GM12875 (cell line): ENCODE data around the gene SYNE2.
"Not testable (repeated sequence)": the region's sequence is repeated elsewhere in the genome, so short reads cannot be mapped to it uniquely, and the experiment has no call there.

Experiments
- H3K4me3 ChIP-seq: one replicate; pipeline ENCODE4 v1.5.1; 2011; ENCODE audit warnings: low read depth, low read length, control low read depth
- TF ChIP-seq, protein P1 (sequence below): IDR thresholded peaks from 2 replicates; pipeline ENCODE4 v1.5.1; 2011; ENCODE audit warnings: low read depth, mild to moderate bottlenecking, control low read depth, inconsistent platforms, low read length, moderate library complexity, borderline replicate concordance; ENCODE audit not compliant: insufficient read depth

The SYNE2 gene

DNA sequence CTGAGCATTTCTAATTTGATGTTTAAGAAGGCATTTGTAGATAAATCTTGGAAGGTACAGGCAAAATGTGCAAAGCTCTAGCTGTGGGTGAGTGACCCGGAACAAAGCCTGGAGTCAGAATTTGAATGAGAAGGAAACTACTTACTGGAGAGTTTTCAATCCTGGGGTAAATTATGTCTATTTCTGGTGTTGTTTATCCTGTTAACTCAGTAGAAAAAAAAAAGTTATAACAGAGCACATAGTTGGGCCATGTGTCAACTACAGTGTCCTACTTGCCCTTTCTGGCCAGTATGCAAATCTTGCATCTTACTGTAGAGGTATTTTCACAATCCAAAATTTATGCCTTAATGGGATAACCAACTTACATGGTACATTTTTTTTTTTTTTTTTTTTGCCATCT is 182.3 kb downstream of the SYNE2 start:
- TF ChIP-seq, protein P1, sequence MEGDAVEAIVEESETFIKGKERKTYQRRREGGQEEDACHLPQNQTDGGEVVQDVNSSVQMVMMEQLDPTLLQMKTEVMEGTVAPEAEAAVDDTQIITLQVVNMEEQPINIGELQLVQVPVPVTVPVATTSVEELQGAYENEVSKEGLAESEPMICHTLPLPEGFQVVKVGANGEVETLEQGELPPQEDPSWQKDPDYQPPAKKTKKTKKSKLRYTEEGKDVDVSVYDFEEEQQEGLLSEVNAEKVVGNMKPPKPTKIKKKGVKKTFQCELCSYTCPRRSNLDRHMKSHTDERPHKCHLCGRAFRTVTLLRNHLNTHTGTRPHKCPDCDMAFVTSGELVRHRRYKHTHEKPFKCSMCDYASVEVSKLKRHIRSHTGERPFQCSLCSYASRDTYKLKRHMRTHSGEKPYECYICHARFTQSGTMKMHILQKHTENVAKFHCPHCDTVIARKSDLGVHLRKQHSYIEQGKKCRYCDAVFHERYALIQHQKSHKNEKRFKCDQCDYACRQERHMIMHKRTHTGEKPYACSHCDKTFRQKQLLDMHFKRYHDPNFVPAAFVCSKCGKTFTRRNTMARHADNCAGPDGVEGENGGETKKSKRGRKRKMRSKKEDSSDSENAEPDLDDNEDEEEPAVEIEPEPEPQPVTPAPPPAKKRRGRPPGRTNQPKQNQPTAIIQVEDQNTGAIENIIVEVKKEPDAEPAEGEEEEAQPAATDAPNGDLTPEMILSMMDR, result no peak
- no peak overlapping the region for H3K4me3 ChIP-seq

DNA sequence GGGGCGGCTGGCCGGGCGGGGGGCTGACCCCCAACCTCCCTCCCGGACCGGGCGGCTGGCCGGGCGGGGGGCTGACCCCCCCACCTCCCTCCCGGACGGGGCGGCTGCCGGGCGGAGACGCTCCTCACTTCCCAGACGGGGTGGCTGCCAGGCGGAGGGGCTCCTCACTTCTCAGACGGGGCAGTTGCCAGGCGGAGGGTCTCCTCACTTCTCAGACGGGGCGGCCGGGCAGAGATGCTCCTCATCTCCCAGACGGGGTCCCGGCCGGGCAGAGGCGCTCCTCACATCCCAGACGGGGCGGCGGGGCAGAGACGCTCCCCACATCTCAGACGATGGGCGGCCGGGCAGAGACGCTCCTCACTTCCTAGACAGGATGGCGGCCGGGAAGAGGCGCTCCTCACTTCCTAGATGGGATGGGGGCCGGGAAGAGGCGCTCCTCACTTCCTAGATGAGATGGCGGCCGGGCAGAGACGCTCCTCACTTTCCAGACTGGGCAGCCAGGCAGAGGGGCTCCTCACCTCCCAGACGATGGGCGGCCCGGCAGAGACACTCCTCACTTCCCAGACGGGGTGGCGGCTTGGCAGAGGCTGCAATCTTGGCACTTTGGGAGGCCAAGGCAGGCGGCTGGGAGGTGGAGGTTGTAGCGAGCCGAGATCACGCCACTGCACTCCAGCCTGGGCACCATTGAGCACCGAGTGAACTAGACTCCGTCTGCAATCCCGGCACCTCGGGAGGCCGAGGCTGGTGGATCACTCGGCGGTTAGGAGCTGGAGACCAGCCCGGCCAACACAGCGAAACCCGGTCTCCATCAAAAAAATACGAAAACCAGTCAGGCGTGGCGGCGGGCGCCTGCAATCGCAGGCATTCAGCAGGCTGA is 185.3 kb downstream of the SYNE2 start:
- H3K4me3 ChIP-seq, result not testable (repeated sequence)

- TF ChIP-seq, protein P1, result no peak
- no peak overlapping the region for H3K4me3 ChIP-seq
These were observed 186.2 kb downstream of the SYNE2 start for GRCh38 chr14:64038841-64039542.

GRCh38 chr14:64040044-64040443 is 187.2 kb downstream of the SYNE2 start:
- TF ChIP-seq, protein P1, result no peak
- no peak overlapping the region for H3K4me3 ChIP-seq

GRCh38 chr14:64043296-64043695 is 190.5 kb downstream of the SYNE2 start:
- not testable (repeated sequence) for H3K4me3 ChIP-seq

DNA sequence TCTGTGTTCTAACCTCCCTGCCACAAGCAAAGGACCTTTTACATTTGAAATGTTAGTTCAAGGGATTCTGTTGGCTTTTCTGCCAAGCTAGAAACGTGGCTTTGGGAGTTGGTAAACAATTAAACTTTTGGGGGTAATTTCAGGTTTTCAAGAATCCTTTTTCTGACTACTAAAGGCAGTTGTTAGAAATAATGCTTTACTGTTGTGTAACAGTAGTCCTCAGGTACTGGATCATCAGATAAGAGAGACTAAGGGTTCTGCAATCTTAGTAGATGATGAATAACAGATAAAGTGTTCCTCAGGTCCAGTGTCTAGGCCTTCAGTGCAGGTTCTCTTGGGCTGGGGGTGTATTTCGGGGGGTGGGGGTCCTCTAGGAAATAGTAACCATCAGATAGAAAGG is 192.3 kb downstream of the SYNE2 start:
- no peak overlapping the region for H3K4me3 ChIP-seq
- TF ChIP-seq, protein P1, result no peak

DNA sequence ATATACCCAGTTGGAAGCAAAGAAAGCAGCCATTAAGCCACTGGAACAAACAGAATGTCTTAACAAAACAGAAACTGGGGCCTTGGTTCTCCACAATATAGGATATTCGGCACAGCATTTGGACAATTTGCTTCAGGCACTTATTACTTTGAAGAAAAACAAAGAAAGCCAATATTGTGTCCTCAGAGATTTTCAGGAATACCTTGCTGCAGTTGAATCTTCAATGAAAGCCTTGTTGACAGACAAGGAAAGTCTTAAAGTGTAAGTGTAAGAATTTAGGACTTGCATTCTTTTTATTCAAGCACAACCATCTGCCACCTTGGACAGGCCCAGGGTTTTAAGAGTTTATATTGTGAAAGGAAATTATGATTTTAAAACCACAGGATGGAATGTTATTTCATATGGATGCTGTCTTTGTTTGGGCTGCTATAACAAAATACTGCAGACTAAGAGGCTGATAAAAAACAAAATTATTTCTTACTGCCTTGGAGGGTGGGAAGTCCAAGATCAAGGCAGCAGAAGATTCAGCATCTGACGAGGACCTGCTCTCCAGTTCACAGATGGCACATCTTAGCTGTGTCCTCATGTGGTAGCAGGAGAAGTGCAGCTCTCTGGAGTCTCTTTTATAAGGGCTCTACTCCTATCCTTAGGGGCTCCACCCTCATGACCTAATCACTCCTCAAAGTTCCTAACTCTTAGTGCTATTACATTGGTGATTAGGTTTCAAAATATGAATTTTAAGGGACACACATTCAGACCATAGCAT is 197.0 kb downstream of the SYNE2 start:
- H3K4me3 ChIP-seq, result no peak overlapping the region
- TF ChIP-seq, protein P1, result no peak
